OCI-LY3 (cell line): Measurements from ENCODE around the gene MDK.

Source experiments
- EZH2phosphoT487 ChIP-seq: fragments of 200-600 bp; shearing (Covaris generic); IDR thresholded peaks from 2 replicates; pipeline ENCODE4 v1.6.1; 2018; ENCODE audit warnings: antibody characterized with exemption, mixed run types, low read depth
- TF ChIP-seq, protein P1 (sequence below): fragments of 200-600, 300-600 bp; sonication (generic); IDR thresholded peaks from 2 replicates; pipeline ENCODE4 v1.5.1; 2014; ENCODE audit warnings: antibody characterized with exemption, low read length, low read depth

- TF ChIP-seq, protein P1, sequence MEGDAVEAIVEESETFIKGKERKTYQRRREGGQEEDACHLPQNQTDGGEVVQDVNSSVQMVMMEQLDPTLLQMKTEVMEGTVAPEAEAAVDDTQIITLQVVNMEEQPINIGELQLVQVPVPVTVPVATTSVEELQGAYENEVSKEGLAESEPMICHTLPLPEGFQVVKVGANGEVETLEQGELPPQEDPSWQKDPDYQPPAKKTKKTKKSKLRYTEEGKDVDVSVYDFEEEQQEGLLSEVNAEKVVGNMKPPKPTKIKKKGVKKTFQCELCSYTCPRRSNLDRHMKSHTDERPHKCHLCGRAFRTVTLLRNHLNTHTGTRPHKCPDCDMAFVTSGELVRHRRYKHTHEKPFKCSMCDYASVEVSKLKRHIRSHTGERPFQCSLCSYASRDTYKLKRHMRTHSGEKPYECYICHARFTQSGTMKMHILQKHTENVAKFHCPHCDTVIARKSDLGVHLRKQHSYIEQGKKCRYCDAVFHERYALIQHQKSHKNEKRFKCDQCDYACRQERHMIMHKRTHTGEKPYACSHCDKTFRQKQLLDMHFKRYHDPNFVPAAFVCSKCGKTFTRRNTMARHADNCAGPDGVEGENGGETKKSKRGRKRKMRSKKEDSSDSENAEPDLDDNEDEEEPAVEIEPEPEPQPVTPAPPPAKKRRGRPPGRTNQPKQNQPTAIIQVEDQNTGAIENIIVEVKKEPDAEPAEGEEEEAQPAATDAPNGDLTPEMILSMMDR = no peak
- no peak for TF ChIP-seq EZH2phosphoT487
Measured at GRCh38 chr11:46375392-46376101, 5.9 kb upstream of the MDK start.
